ENCODE results near the gene RFX1.

RFX1 gene

DNA sequence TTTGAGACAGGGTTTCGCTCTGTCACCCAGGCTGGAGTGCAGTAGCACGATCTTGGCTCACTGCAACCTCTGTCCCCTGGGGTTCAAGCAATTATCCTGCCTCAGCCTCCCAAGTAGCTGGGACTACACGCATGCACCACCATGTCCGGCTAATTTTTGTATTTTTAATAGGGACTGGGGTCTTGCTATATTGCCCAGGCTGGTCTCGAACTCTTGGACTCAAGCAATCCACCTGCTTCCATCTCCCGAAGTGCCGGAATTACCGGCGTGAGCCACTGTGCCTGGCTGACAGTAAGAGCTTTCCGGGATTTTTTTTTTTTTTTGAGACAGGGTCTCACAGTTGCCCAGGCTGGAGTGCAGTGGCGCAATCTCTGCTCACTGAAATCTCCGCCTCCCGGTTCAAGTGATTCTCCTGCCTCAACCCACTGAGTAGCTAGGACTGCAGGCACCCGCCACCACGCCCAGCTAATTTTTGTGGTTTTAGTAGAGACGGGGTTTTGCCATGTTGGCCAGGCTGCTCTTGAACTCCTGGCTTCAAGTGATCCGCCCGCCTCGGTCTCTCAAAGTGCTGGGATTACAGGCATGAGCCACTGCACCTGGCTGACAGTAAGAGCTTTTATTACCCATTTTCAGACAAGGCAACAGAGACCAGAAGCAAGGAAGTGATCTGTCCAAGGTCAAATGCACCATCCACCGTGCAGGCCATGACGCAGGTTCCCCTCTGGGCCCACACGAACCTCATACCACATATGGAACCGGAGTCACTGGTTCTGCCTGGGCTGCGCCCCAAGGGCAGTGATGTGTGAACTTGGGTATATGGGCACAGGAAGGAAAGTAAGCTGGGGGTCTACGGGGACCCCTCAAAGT is 21.0 kb downstream of the RFX1 start:
- ATAC-seq, result no peak
- TF ChIP-seq TCF4 (CRISPR knock-in tag; IDR thresholded peaks at IDR 0.05; ENCODE audit: borderline replicate concordance) (no peak), ZC3H10 (CRISPR knock-in tag; IDR thresholded peaks at IDR 0.05) (no peak), TOX (CRISPR knock-in tag; IDR thresholded peaks at IDR 0.05; ENCODE audit: borderline replicate concordance) (no peak), CSDC2 (CRISPR knock-in tag; IDR thresholded peaks at IDR 0.05) (no peak), PPARA (CRISPR knock-in tag; IDR thresholded peaks at IDR 0.05; ENCODE audit: borderline replicate concordance) (no peak), SNAI2 (CRISPR knock-in tag; IDR thresholded peaks at IDR 0.05) (no peak), BACH2 (CRISPR knock-in tag; IDR thresholded peaks at IDR 0.05; ENCODE audit: borderline replicate concordance) (no peak), ESRRG (CRISPR knock-in tag; IDR thresholded peaks at IDR 0.05) (no peak), ZFP30 (CRISPR knock-in tag; IDR thresholded peaks at IDR 0.05) (no peak), ZNF565 (CRISPR knock-in tag; conservative IDR thresholded peaks at IDR 0.05; ENCODE audit: low read depth) (no peak), RARB (CRISPR knock-in tag; IDR thresholded peaks at IDR 0.05) (no peak), ISL1 (CRISPR knock-in tag; IDR thresholded peaks at IDR 0.05) (no peak), TSHZ2 (CRISPR knock-in tag; IDR thresholded peaks at IDR 0.05) (no peak)

GRCh38 chr19:13984186-13984585 is 21.9 kb downstream of the RFX1 start:
- TF ChIP-seq TOX (CRISPR knock-in tag; IDR thresholded peaks at IDR 0.05; ENCODE audit: borderline replicate concordance) (no peak), CSDC2 (CRISPR knock-in tag; IDR thresholded peaks at IDR 0.05) (no peak), ZNF70 (CRISPR knock-in tag; IDR thresholded peaks at IDR 0.05) (no peak), ZFP3 (CRISPR knock-in tag; IDR thresholded peaks at IDR 0.05) (no peak), ISL1 (CRISPR knock-in tag; IDR thresholded peaks at IDR 0.05) (no peak), POU6F1 (CRISPR knock-in tag; IDR thresholded peaks at IDR 0.05; ENCODE audit: borderline replicate concordance, low read depth) (no peak), TCF4 (CRISPR knock-in tag; IDR thresholded peaks at IDR 0.05; ENCODE audit: borderline replicate concordance) (no peak), ESRRG (CRISPR knock-in tag; IDR thresholded peaks at IDR 0.05) (no peak), TSHZ2 (CRISPR knock-in tag; IDR thresholded peaks at IDR 0.05) (no peak), RARB (CRISPR knock-in tag; IDR thresholded peaks at IDR 0.05) (no peak), ZC3H10 (CRISPR knock-in tag; IDR thresholded peaks at IDR 0.05) (no peak), BACH2 (CRISPR knock-in tag; IDR thresholded peaks at IDR 0.05; ENCODE audit: borderline replicate concordance) (no peak), PPARA (CRISPR knock-in tag; IDR thresholded peaks at IDR 0.05; ENCODE audit: borderline replicate concordance) (no peak), ZFP30 (CRISPR knock-in tag; IDR thresholded peaks at IDR 0.05) (no peak), ZNF8 (CRISPR knock-in tag; IDR thresholded peaks at IDR 0.05) (no peak), GLIS3 (CRISPR knock-in tag; IDR thresholded peaks at IDR 0.05) (no peak)
- TF ChIP-seq, protein P1, sequence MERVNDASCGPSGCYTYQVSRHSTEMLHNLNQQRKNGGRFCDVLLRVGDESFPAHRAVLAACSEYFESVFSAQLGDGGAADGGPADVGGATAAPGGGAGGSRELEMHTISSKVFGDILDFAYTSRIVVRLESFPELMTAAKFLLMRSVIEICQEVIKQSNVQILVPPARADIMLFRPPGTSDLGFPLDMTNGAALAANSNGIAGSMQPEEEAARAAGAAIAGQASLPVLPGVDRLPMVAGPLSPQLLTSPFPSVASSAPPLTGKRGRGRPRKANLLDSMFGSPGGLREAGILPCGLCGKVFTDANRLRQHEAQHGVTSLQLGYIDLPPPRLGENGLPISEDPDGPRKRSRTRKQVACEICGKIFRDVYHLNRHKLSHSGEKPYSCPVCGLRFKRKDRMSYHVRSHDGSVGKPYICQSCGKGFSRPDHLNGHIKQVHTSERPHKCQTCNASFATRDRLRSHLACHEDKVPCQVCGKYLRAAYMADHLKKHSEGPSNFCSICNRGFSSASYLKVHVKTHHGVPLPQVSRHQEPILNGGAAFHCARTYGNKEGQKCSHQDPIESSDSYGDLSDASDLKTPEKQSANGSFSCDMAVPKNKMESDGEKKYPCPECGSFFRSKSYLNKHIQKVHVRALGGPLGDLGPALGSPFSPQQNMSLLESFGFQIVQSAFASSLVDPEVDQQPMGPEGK (CRISPR knock-in tag; IDR thresholded peaks at IDR 0.05; ENCODE audit: borderline replicate concordance), result no peak
- TF ChIP-seq, protein P2, sequence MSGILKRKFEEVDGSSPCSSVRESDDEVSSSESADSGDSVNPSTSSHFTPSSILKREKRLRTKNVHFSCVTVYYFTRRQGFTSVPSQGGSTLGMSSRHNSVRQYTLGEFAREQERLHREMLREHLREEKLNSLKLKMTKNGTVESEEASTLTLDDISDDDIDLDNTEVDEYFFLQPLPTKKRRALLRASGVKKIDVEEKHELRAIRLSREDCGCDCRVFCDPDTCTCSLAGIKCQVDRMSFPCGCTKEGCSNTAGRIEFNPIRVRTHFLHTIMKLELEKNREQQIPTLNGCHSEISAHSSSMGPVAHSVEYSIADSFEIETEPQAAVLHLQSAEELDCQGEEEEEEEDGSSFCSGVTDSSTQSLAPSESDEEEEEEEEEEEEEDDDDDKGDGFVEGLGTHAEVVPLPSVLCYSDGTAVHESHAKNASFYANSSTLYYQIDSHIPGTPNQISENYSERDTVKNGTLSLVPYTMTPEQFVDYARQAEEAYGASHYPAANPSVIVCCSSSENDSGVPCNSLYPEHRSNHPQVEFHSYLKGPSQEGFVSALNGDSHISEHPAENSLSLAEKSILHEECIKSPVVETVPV (CRISPR knock-in tag; IDR thresholded peaks at IDR 0.05), result no peak
- no peak for ATAC-seq

Measured in SK-N-SH treated with all-trans-retinoic acid at 6 μM for 48 hours (cell line).